Large intestine (tissue), 12 donors: ENCODE data around the gene AGPAT4. TPM values are rescaled to one million over a fixed set of nuclear protein-coding genes. Genes with fewer than 3 reads are reported as not detected.
"Not testable (repeated sequence)": the region's sequence is repeated elsewhere in the genome, so short reads cannot be mapped to it uniquely, and the experiment has no call there.

Experiments used
- DNase-seq, 2 donors: peaks; one replicate each; pipeline versions ENCODE4 v3.0.0 to v3.0.0-alpha.2; 2013
- H3K27ac ChIP-seq: one replicate; pipeline ENCODE4 v1.5.1; 2013; ENCODE audit warnings: low read length
- H3K27me3 ChIP-seq: 2 replicates; pipeline ENCODE4 v1.6.1; 2013; ENCODE audit warnings: low read length; ENCODE audit not compliant: control insufficient read depth, insufficient read depth
- H3K36me3 ChIP-seq: 2 replicates; pipeline ENCODE4 v1.6.1; 2013; ENCODE audit warnings: low read length; ENCODE audit not compliant: control insufficient read depth, insufficient read depth
- H3K4me1 ChIP-seq: one replicate; pipeline ENCODE4 v1.6.1; 2013; ENCODE audit warnings: low read length; ENCODE audit not compliant: control insufficient read depth, insufficient read depth
- H3K4me3 ChIP-seq: one replicate; pipeline ENCODE4 v1.5.1; 2013; ENCODE audit warnings: low read length
- H3K9me3 ChIP-seq: one replicate; pipeline ENCODE4 v1.6.1; 2013; ENCODE audit warnings: mild to moderate bottlenecking, low read depth, low read length, moderate library complexity; ENCODE audit not compliant: control insufficient read depth
- WGBS: methylation state at CpG from one replicate; pipeline ENCODE4 v1.1.5; 2013; ENCODE audit warnings: low lambda C conversion rate; ENCODE audit not compliant: insufficient coverage; 5-methylcytosine and 5-hydroxymethylcytosine counted together
- long read RNA-seq, 11 donors: transcript quantifications; one replicate each; lab custom pipeline, GENCODE V29; 2026
- polyA plus RNA-seq: library from polyadenylated mRNA; unstranded; fragments of 120-200 nt; gene quantifications from one replicate; pipeline ENCODE4 v1.2.1, GENCODE V29; 2013

The AGPAT4 gene, protein sequence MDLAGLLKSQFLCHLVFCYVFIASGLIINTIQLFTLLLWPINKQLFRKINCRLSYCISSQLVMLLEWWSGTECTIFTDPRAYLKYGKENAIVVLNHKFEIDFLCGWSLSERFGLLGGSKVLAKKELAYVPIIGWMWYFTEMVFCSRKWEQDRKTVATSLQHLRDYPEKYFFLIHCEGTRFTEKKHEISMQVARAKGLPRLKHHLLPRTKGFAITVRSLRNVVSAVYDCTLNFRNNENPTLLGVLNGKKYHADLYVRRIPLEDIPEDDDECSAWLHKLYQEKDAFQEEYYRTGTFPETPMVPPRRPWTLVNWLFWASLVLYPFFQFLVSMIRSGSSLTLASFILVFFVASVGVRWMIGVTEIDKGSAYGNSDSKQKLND
- polyA plus RNA-seq = 6.8 TPM
- long read RNA-seq, donor 1 = 0 reads
- long read RNA-seq, donor 2, full-length matches to known transcripts = 3 of 3 reads
- long read RNA-seq, donor 2, partial matches to known transcripts = 0 of 3 reads
- long read RNA-seq, donor 2, other reads (novel, unspliced or antisense) = 0 of 3 reads
- long read RNA-seq, donor 3, full-length matches to known transcripts = 2 of 2 reads
- long read RNA-seq, donor 3, partial matches to known transcripts = 0 of 2 reads
- long read RNA-seq, donor 3, other reads (novel, unspliced or antisense) = 0 of 2 reads
- long read RNA-seq, donor 4 = 0 reads
- long read RNA-seq, donor 5, full-length matches to known transcripts = 1 of 1 reads
- long read RNA-seq, donor 5, partial matches to known transcripts = 0 of 1 reads
- long read RNA-seq, donor 5, other reads (novel, unspliced or antisense) = 0 of 1 reads
- long read RNA-seq, donor 6, full-length matches to known transcripts = 2 of 2 reads
- long read RNA-seq, donor 6, partial matches to known transcripts = 0 of 2 reads
- long read RNA-seq, donor 6, other reads (novel, unspliced or antisense) = 0 of 2 reads
- long read RNA-seq, donor 7, full-length matches to known transcripts = 2 of 2 reads
- long read RNA-seq, donor 7, partial matches to known transcripts = 0 of 2 reads
- long read RNA-seq, donor 7, other reads (novel, unspliced or antisense) = 0 of 2 reads
- long read RNA-seq, donor 8 = 0 reads
- long read RNA-seq, donor 9 = 0 reads
- long read RNA-seq, donor 10, full-length matches to known transcripts = 1 of 1 reads
- long read RNA-seq, donor 10, partial matches to known transcripts = 0 of 1 reads
- long read RNA-seq, donor 10, other reads (novel, unspliced or antisense) = 0 of 1 reads
- long read RNA-seq, donor 11 = 0 reads

DNA sequence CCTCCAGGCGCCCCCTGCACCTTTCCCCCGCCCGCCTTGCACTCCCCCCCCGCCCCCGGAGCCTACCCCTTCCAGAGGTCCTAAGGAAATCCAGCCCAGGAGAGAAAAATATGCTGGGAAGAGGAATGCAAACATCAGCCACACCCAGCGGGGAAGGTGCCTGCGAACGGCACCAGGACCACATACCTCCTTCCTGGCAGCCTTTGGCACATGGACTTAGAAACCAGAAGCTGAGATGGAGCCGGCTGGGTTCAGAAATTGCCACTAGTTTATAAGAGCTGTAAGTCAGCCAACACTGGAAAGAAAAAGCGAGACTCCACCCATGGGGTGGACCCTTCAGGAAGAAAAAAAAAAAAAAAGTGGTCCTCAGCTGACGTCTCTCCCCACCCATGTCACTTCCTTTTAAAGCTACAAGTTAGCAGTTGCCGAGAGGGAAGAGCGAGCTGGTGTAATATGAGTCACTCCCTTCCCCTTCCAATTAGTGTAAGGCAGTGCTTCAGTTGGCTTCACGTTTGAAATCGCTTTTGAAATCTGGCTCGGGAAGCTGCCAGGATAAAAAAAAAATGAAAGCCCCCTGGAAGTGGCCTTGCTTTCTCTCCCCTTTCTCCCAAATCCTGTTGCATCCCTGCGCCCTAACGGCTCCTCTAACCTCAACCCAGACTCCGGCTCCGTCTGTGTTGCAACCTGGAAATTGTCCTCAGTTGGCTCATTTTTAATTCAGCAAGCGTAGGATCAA lies at the start of gene AGPAT4:
AGPAT4 (minus strand) TSS at position 310 of the 736 bp plus-strand sequence. CDS start 41,848 bp downstream, outside the sequence.
- peaks cover 2% of the 10 kb centered on the region for H3K27me3 ChIP-seq
- peak; percentile 90 to 93 for DNase-seq
- H3K9me3 ChIP-seq = peaks cover 3% of the 10 kb centered on the region
- peak within 1 kb of the TSS; percentile 47 for H3K27ac ChIP-seq
- H3K4me3 ChIP-seq = peak within 1 kb of the TSS; percentile 44
- WGBS = 0% methylated on average over 1 of the region's 21 CpGs
- H3K36me3 ChIP-seq = no peaks in the 10 kb centered on the region
- H3K4me1 ChIP-seq = peaks cover 7% of the 10 kb centered on the region

DNA sequence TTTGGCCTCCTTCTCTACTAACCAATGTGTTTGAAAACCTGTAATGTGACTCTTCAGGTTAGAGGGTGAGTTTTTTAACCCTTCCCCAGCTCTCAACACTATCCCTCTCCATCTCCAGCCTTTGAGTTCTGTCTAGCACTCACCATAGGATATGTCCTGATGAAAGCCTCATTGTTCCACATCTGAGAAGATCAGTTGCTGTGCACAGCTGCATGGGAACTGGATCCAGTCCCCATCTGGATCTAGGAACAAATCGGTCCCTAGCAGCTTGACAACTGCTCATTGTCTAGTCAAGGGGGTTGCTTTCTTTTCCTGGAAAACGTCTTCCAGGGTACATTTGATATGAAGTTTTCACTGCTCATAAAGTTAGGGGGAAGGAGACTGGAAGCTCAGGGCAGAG lies 45.4 kb upstream of the AGPAT4 start:
- Histone ChIP-seq H3K9me3 (peaks cover 3% of the 10 kb centered on the region), H3K36me3 (no peaks in the 10 kb centered on the region), H3K27me3 (no peaks in the 10 kb centered on the region), H3K4me3 (no peak overlapping the region), H3K27ac (no peak overlapping the region), H3K4me1 (no peaks in the 10 kb centered on the region)
- no CpG with 5 or more reads among the region's 2 CpGs for WGBS
- DNase-seq = no peak

DNA sequence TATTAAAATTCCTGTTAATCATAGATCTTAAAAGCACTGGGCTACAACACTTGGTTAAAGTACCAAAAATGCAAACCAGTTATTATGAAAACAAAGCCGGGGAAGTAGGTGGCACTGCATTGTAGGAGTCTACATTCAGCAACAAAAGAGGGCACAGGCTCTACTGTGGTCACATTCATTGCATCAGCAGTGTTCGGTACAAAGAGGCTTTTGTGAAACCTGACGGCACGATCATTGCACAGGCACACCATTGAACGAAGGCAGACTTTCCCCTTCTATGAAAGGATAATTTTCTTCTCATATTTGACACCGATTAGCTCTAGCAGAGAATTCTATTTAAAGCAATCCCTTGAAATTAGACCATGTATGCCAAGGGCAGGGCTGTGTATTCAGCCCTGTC lies 44.6 kb upstream of the AGPAT4 start:
- H3K4me1 ChIP-seq = no peaks in the 10 kb centered on the region
- no peak overlapping the region for H3K4me3 ChIP-seq
- H3K9me3 ChIP-seq = peaks cover 3% of the 10 kb centered on the region
- H3K36me3 ChIP-seq = no peaks in the 10 kb centered on the region
- no peaks in the 10 kb centered on the region for H3K27me3 ChIP-seq
- no CpG with 5 or more reads among the region's 6 CpGs for WGBS
- DNase-seq = no peak
- no peak overlapping the region for H3K27ac ChIP-seq

DNA sequence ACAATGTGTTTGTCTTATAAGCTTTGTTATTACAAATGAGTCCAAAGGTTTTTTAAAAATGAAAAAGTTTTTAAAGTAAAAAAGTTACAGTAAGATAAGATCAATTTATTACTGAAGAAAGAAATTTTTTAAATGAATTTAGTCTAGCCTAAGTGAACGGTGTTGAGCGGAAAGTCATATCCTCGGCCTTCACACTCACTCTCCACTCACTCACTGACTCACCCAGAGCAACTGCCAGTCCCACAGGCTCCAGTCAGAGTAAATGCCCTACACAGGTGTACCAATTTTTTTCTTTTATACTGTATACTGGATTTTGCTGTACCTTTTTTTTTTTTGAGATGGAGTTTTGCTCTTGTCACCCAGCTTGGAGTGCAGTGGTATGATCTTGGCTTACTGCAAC lies 42.7 kb upstream of the AGPAT4 start:
- peaks cover 3% of the 10 kb centered on the region for H3K9me3 ChIP-seq
- no peaks in the 10 kb centered on the region for H3K27me3 ChIP-seq
- no peak overlapping the region for H3K4me3 ChIP-seq
- no peak for DNase-seq
- 100% methylated on average over 1 of the region's 3 CpGs for WGBS
- no peak overlapping the region for H3K27ac ChIP-seq
- no peaks in the 10 kb centered on the region for H3K36me3 ChIP-seq
- H3K4me1 ChIP-seq = no peaks in the 10 kb centered on the region

DNA sequence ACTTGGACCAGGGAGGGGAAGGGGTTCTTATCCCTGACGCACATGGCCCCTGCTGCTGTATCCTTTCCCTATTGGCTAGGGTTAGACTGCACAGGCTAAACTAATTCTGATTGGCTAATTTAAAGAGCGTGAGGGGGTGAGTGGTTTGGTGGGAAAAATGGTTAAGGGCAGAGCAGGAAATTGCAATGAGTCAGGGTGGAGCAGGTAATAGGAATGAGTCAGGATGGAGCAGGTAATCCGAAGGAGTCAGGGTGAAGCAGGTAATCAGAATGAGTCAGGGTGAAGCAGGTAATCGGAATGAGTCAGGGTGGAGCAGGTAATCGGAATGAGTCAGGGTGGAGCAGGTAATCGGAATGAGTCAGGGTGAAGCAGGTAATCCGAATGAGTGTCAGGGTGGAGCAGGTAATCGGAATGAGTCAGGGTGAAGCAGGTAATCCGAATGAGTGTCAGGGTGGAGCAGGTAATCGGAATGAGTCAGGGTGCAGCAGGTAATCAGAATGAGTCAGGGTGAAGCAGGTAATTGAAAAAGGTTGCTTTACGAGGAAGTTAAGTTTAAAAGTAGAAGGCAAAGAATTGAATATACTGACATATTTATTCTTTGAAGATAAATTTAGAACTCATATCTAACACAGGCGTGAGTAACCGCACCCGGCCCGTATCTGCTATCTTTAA lies 41.5 kb upstream of the AGPAT4 start:
- not testable (repeated sequence) for H3K27ac ChIP-seq, H3K9me3 ChIP-seq, H3K4me1 ChIP-seq, H3K36me3 ChIP-seq, H3K4me3 ChIP-seq, H3K27me3 ChIP-seq, DNase-seq
- WGBS = 87% methylated on average over 7 of the region's 15 CpGs

DNA sequence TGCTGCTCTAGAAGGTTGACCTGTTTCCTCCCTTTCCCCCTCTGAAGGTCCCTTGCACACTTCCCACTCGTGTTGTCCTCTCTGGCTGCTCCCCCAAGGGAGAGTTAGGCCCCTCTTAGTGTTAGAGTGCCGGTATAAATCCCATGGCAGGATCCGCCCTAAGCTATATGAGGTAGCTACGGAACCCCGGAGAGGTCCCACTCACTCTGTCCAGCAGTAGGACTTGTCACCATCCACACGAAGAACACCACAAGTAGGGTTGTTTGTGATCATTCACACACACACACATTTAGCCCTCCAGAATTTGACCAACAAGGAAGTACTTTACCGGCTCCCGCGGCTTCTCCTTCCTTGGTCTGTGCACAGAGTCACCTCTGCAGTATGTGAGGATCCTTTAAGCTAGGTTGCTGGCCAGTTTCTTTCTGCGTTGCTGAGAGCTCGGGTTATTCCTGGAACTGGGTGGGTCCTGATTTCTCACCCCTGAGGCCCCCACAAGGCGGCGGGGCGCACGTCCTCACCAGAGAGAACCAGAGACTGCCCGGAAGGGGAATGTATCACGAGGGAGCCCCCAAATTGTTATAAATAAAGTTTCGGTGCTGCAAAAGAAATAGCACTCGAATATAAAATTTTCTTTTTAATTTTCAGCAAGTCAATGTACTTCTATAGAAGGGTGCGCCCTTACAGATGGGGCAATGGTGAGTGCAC lies 40.8 kb upstream of the AGPAT4 start:
- not testable (repeated sequence) for H3K9me3 ChIP-seq, H3K36me3 ChIP-seq, DNase-seq, H3K4me3 ChIP-seq, H3K27ac ChIP-seq, H3K27me3 ChIP-seq, H3K4me1 ChIP-seq
- no CpG with 5 or more reads among the region's 20 CpGs for WGBS

DNA sequence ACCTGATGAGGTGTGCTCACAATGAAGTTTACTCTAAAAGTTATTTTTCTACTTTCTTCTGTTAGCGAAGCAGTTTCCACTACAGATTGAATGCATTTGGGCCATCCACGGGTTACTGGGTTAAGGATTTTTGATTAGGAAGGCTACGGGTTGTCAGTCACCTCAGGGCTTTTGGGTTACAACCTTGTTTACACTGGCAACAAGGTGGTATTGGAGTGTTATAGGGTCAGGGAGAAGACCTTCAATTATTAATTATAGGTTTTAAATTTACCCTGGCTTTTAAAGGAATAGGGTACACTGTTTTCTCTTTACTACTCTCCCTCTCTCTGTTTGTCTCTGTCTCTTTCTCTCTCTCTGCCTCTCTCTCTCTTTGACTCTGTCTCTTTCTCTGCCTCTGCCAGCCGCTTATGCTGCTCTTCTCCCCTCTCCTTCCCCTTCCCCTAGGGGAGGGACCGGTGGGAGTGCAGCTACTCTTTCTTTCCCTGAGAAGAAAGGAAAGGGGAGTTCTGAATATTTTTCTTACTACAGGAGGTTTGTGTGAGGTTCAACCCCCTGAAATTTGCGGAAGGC lies 40.2 kb upstream of the AGPAT4 start:
- no peak overlapping the region for H3K27ac ChIP-seq
- H3K4me1 ChIP-seq = no peaks in the 10 kb centered on the region
- no peak for DNase-seq
- H3K36me3 ChIP-seq = no peaks in the 10 kb centered on the region
- peaks cover 3% of the 10 kb centered on the region for H3K9me3 ChIP-seq
- H3K27me3 ChIP-seq = no peaks in the 10 kb centered on the region
- no peak overlapping the region for H3K4me3 ChIP-seq
- WGBS = 83% methylated on average over 1 of the region's 6 CpGs

DNA sequence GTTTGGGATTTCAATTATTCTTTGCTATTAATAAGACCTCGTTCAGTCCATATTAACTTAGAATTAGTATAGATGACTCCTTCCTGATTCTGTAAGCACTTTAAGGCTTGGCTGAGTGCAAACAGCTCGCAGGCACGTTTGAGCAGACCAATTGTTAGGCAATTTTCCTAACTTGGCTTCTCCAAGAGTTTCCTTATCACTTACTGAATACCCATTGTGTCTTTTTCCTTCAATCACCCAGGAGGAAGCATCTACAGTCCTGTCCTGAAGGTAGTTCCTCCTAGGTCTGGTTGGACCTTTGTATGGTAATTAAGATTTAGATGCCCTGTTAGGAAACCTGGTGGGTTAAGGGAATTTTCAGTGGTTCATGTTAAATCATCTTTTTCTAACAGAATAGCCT lies 39.6 kb upstream of the AGPAT4 start:
- not testable (repeated sequence) for H3K9me3 ChIP-seq, DNase-seq, H3K27me3 ChIP-seq, H3K4me3 ChIP-seq, H3K36me3 ChIP-seq, H3K27ac ChIP-seq, H3K4me1 ChIP-seq
- WGBS = no CpG with 5 or more reads among the region's 3 CpGs

DNA sequence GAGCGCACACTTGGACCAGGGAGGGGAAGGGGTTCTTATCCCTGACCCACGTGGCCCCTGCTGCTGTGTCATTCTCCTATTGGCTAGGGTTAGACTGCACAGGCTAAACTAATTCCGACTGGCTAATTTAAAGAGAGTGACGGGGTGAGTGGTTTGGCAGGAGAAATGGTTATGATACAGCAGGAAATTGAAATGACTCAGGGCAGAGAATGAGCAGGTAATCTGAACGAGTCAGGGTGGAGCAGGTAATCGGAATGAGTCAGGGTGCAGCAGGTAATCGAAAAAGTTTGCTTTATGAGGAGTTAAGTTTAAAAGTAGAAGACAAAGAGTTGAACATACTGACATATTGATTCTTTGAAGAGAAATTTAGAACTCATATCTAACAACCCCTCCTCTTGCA lies 35.9 kb upstream of the AGPAT4 start:
- H3K27ac ChIP-seq, H3K4me3 ChIP-seq, DNase-seq, H3K4me1 ChIP-seq, H3K27me3 ChIP-seq, H3K9me3 ChIP-seq, H3K36me3 ChIP-seq: not testable (repeated sequence)
- WGBS = no CpG with 5 or more reads among the region's 7 CpGs
